HepG2 (cell line): ENCODE results near the gene ZBTB46. TPM values are rescaled to one million over a fixed set of nuclear protein-coding genes. Genes with fewer than 3 reads are reported as not detected.

ENCODE experiments used
- HMGA1 ChIP-seq: sonication (generic); formaldehyde crosslinking; conservative IDR thresholded peaks from 2 replicates; pipeline ENCODE4 v1.4.0; 2020; ENCODE audit warnings: missing genetic modification reagents
- HNF4G ChIP-seq, 2 experiments: sonication (generic) in 1 of 2; formaldehyde crosslinking in 1 of 2; IDR thresholded peaks; 2 replicates each; pipeline versions ENCODE4 v1.4.0 to v1.6.1; 2011 to 2020; ENCODE audit warnings: borderline replicate concordance in 2 of 2, low read depth in 2 of 2, mild to moderate bottlenecking in 2 of 2, low read length in 1 of 2, missing genetic modification reagents in 1 of 2, moderate library complexity in 1 of 2
- KDM6A ChIP-seq: IDR thresholded peaks from 2 replicates; pipeline ENCODE4 v1.6.1; 2016; ENCODE audit warnings: low read depth
- MLX ChIP-seq: IDR thresholded peaks from 2 replicates; pipeline ENCODE4 v1.6.1; 2016
- NFATC3 ChIP-seq: sonication (generic); formaldehyde crosslinking; IDR thresholded peaks from 2 replicates; pipeline ENCODE4 v1.5.1; 2020; ENCODE audit warnings: mild to moderate bottlenecking, missing genetic modification reagents
- REPIN1 ChIP-seq: sonication (generic); formaldehyde crosslinking; IDR thresholded peaks from 2 replicates; pipeline ENCODE4 v1.8.0; 2022; ENCODE audit warnings: missing genetic modification reagents, low read depth, mild to moderate bottlenecking, borderline replicate concordance
- TOE1 ChIP-seq: sonication (generic); formaldehyde crosslinking; IDR thresholded peaks from 2 replicates; pipeline ENCODE4 v1.4.0; 2020; ENCODE audit warnings: mild to moderate bottlenecking, missing genetic modification reagents
- ZNF138 ChIP-seq: sonication (generic); formaldehyde crosslinking; IDR thresholded peaks from 2 replicates; pipeline ENCODE4 v1.5.0; 2020; ENCODE audit warnings: mild to moderate bottlenecking, low read depth, missing genetic modification reagents
- ZNF333 ChIP-seq: sonication (generic); formaldehyde crosslinking; IDR thresholded peaks from 2 replicates; pipeline ENCODE4 v1.4.0; 2020; ENCODE audit warnings: mild to moderate bottlenecking, missing genetic modification reagents, borderline replicate concordance
- ZNF501 ChIP-seq: sonication (generic); formaldehyde crosslinking; IDR thresholded peaks from 2 replicates; pipeline ENCODE4 v1.5.1; 2020; ENCODE audit warnings: mild to moderate bottlenecking, moderate library complexity, missing genetic modification reagents
- ZNF720 ChIP-seq: sonication (generic); formaldehyde crosslinking; IDR thresholded peaks from 2 replicates; pipeline ENCODE4 v1.4.0; 2020; ENCODE audit warnings: missing genetic modification reagents
- polyA plus RNA-seq, 8 experiments: library from polyadenylated mRNA; depleted of rRNA in 3 of 8; stranded (reverse) in 7 of 8; unstranded in 1 of 8; fragments of >200 nt; fragmentation: Illumina TruSeq in 4 of 8; extraction: Trizol in 4 of 8; gene quantifications; 2 replicates each; pipeline versions ENCODE4 v1.2.1 to v1.2.3, GENCODE V29; 2011 to 2016; ENCODE audit warnings: low read depth in 4 of 8, missing spikeins in 1 of 8, mixed read lengths in 1 of 8; ENCODE audit not compliant: insufficient read depth in 1 of 8
- total RNA-seq, 5 experiments: library from RNA; depleted of rRNA; stranded (reverse); fragments of >200 nt; fragmentation: Illumina TruSeq; extraction: Trizol; gene quantifications; 2 replicates each; pipeline ENCODE4 v1.2.3, GENCODE V29; 2016; ENCODE audit warnings: low read depth in 1 of 5
- TF ChIP-seq, protein P1 (sequence below): sonication (generic); formaldehyde crosslinking; IDR thresholded peaks from 2 replicates; pipeline ENCODE4 v1.5.0; 2020; ENCODE audit warnings: mild to moderate bottlenecking, missing genetic modification reagents, borderline replicate concordance
- TF ChIP-seq, protein P2 (sequence below): sonication (generic); formaldehyde crosslinking; IDR thresholded peaks from 2 replicates; pipeline ENCODE4 v1.5.0; 2020; ENCODE audit warnings: mild to moderate bottlenecking, missing genetic modification reagents, borderline replicate concordance

Gene ZBTB46
- total and polyA plus RNA-seq, 2 of the 13 experiments (the other 11 are each of a cell fraction or from before 2014, with no cell fraction given): 1.6 to 13.5 TPM

GRCh38 chr20:63708301-63709148 lies 122.5 kb downstream of the ZBTB46 start (continued):
- TF ChIP-seq, protein P1, sequence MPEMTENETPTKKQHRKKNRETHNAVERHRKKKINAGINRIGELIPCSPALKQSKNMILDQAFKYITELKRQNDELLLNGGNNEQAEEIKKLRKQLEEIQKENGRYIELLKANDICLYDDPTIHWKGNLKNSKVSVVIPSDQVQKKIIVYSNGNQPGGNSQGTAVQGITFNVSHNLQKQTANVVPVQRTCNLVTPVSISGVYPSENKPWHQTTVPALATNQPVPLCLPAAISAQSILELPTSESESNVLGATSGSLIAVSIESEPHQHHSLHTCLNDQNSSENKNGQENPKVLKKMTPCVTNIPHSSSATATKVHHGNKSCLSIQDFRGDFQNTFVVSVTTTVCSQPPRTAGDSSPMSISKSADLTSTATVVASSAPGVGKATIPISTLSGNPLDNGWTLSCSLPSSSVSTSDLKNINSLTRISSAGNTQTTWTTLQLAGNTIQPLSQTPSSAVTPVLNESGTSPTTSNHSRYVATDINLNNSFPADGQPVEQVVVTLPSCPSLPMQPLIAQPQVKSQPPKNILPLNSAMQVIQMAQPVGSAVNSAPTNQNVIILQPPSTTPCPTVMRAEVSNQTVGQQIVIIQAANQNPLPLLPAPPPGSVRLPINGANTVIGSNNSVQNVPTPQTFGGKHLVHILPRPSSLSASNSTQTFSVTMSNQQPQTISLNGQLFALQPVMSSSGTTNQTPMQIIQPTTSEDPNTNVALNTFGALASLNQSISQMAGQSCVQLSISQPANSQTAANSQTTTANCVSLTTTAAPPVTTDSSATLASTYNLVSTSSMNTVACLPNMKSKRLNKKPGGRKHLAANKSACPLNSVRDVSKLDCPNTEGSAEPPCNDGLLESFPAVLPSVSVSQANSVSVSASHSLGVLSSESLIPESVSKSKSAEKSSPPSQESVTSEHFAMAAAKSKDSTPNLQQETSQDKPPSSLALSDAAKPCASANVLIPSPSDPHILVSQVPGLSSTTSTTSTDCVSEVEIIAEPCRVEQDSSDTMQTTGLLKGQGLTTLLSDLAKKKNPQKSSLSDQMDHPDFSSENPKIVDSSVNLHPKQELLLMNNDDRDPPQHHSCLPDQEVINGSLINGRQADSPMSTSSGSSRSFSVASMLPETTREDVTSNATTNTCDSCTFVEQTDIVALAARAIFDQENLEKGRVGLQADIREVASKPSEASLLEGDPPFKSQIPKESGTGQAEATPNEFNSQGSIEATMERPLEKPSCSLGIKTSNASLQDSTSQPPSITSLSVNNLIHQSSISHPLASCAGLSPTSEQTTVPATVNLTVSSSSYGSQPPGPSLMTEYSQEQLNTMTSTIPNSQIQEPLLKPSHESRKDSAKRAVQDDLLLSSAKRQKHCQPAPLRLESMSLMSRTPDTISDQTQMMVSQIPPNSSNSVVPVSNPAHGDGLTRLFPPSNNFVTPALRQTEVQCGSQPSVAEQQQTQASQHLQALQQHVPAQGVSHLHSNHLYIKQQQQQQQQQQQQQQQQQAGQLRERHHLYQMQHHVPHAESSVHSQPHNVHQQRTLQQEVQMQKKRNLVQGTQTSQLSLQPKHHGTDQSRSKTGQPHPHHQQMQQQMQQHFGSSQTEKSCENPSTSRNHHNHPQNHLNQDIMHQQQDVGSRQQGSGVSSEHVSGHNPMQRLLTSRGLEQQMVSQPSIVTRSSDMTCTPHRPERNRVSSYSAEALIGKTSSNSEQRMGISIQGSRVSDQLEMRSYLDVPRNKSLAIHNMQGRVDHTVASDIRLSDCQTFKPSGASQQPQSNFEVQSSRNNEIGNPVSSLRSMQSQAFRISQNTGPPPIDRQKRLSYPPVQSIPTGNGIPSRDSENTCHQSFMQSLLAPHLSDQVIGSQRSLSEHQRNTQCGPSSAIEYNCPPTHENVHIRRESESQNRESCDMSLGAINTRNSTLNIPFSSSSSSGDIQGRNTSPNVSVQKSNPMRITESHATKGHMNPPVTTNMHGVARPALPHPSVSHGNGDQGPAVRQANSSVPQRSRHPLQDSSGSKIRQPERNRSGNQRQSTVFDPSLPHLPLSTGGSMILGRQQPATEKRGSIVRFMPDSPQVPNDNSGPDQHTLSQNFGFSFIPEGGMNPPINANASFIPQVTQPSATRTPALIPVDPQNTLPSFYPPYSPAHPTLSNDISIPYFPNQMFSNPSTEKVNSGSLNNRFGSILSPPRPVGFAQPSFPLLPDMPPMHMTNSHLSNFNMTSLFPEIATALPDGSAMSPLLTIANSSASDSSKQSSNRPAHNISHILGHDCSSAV (CRISPR knock-in tag): no peak
- TF ChIP-seq REPIN1 (CRISPR knock-in tag): no peak
- no peak for TF ChIP-seq HMGA1 (CRISPR knock-in tag)
- TF ChIP-seq MLX (CRISPR knock-in tag): no peak
- no peak for TF ChIP-seq ZNF333 (CRISPR knock-in tag)
- TF ChIP-seq ZNF501: 0 out of 2 replicates have a peak, but pooled peaks have one; percentile 34
- TF ChIP-seq TOE1 (CRISPR knock-in tag): no peak
- TF ChIP-seq ZNF720: no peak
- TF ChIP-seq ZNF138 (CRISPR knock-in tag): no peak
- TF ChIP-seq, protein P2, sequence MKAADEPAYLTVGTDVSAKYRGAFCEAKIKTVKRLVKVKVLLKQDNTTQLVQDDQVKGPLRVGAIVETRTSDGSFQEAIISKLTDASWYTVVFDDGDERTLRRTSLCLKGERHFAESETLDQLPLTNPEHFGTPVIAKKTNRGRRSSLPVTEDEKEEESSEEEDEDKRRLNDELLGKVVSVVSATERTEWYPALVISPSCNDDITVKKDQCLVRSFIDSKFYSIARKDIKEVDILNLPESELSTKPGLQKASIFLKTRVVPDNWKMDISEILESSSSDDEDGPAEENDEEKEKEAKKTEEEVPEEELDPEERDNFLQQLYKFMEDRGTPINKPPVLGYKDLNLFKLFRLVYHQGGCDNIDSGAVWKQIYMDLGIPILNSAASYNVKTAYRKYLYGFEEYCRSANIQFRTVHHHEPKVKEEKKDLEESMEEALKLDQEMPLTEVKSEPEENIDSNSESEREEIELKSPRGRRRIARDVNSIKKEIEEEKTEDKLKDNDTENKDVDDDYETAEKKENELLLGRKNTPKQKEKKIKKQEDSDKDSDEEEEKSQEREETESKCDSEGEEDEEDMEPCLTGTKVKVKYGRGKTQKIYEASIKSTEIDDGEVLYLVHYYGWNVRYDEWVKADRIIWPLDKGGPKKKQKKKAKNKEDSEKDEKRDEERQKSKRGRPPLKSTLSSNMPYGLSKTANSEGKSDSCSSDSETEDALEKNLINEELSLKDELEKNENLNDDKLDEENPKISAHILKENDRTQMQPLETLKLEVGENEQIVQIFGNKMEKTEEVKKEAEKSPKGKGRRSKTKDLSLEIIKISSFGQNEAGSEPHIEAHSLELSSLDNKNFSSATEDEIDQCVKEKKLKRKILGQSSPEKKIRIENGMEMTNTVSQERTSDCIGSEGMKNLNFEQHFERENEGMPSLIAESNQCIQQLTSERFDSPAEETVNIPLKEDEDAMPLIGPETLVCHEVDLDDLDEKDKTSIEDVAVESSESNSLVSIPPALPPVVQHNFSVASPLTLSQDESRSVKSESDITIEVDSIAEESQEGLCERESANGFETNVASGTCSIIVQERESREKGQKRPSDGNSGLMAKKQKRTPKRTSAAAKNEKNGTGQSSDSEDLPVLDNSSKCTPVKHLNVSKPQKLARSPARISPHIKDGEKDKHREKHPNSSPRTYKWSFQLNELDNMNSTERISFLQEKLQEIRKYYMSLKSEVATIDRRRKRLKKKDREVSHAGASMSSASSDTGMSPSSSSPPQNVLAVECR (CRISPR knock-in tag): no peak; the same call in 1 of the 2 replicates
- TF ChIP-seq NFATC3: no peak
- no peak for TF ChIP-seq KDM6A (CRISPR knock-in tag)
- no peak for TF ChIP-seq HNF4G (IDR thresholded peaks at IDR 0.05; ENCODE audit: borderline replicate concordance, low read depth, low read length)
- TF ChIP-seq HNF4G (CRISPR knock-in tag; IDR thresholded peaks at IDR 0.05; ENCODE audit: borderline replicate concordance, low read depth): no peak
